DOHH2 (cell line): ENCODE results near the gene KDM2A.

Source experiments
- CTCF ChIP-seq: fragments of 200-600 bp; sonication (generic); IDR thresholded peaks from one replicate; pipeline ENCODE4 v1.5.1; 2014; ENCODE audit warnings: antibody characterized with exemption, mild to moderate bottlenecking, low read depth, low read length; ENCODE audit not compliant: poor library complexity, severe bottlenecking
- EZH2phosphoT487 ChIP-seq: fragments of 200-600 bp; sonication (generic); IDR thresholded peaks from 2 replicates; pipeline ENCODE4 v1.6.1; 2017; ENCODE audit warnings: borderline replicate concordance, mild to moderate bottlenecking, antibody characterized with exemption, low read length, moderate library complexity, mixed read lengths

GRCh38 chr11:67282155-67282875 is 163.3 kb downstream of the KDM2A start:
- TF ChIP-seq CTCF (no peak), EZH2phosphoT487 (no peak)
